Measurements from ENCODE around the gene CSNK1E.
A peak's percentile ranks its signal among the peaks of the same experiment; 100 is the strongest.

Gene CSNK1E

DNA sequence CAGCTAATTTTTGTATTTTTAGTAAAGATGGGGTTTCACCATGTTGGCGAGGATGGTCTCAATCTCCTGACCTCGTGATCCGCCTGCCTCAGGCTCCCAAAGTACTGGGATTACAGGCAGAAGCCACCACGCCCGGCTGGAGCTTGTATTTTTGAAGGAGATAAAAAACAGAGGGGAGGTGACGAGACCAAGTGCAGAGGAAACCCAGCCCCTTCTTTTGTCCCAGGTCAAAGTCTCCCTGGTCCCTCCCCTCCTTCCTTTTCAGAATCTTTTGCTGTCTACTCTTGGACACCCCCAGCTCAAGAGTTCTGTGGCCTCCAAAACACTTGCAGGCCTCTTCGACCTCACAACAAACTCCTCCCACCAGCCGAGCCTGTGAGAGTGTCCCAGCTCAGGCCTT, 32.2 kb downstream of the CSNK1E start:
- H3K27ac ChIP-seq, result no peak overlapping the region
- H3K9me3 ChIP-seq (ENCODE audit: control insufficient read depth, low read length), result no peaks in the 10 kb centered on the region
- H3K4me3 ChIP-seq (ENCODE audit: low read depth, low read length), result no peak overlapping the region
- H3K36me3 ChIP-seq (ENCODE audit: control insufficient read depth, insufficient read depth, low read length), result no peaks in the 10 kb centered on the region
- no peak overlapping the region for H3K9ac ChIP-seq
- H3K4me1 ChIP-seq, result no peaks in the 10 kb centered on the region
- H3K79me2 ChIP-seq, result no peaks in the 10 kb centered on the region
- H3K4me2 ChIP-seq (ENCODE audit: low read length), result no peak overlapping the region
- H2AFZ ChIP-seq, result no peak overlapping the region
- no peaks in the 10 kb centered on the region for H3K27me3 ChIP-seq (ENCODE audit: control insufficient read depth, insufficient read depth, low read length)
- TF ChIP-seq, protein P1, sequence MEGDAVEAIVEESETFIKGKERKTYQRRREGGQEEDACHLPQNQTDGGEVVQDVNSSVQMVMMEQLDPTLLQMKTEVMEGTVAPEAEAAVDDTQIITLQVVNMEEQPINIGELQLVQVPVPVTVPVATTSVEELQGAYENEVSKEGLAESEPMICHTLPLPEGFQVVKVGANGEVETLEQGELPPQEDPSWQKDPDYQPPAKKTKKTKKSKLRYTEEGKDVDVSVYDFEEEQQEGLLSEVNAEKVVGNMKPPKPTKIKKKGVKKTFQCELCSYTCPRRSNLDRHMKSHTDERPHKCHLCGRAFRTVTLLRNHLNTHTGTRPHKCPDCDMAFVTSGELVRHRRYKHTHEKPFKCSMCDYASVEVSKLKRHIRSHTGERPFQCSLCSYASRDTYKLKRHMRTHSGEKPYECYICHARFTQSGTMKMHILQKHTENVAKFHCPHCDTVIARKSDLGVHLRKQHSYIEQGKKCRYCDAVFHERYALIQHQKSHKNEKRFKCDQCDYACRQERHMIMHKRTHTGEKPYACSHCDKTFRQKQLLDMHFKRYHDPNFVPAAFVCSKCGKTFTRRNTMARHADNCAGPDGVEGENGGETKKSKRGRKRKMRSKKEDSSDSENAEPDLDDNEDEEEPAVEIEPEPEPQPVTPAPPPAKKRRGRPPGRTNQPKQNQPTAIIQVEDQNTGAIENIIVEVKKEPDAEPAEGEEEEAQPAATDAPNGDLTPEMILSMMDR (IDR thresholded peaks at IDR 0.05), result no peak

DNA sequence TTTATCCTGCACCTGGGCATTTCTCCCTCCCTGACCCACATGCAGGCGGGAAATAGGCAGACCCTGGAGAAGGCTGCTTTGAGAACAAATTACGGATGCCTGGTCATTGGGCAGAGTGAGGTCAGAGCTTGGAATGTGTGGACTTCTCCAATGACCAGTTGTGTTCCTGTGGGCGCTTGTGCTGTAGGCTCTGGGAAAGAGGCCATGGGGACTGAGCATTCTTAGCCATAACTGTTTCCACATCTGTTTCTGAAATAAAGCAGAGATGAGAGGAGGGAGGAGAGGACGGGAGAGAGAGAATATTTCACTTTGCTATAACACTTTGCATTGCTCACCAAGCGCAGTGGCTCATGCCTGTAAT, 33.2 kb downstream of the CSNK1E start:
- no peak overlapping the region for H3K27ac ChIP-seq

DNA sequence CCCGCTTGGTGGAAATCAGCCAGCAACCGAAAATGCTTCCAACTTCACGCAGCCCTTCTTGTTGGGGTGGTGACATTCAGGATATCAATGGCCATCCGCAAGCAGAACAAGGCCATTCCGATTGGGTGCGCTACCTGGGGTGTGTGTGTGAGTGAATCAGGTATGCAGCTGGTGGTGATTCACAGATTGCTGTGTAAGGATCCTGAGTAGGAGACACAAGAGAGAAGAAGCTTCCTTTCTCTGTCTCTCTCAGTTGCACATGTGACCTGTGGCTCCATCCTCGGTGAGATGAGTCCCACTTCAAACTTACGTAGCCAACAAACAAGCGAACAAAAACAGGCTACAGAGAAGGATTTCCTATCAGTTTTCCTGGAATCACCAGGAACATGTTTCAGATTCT, 34.8 kb downstream of the CSNK1E start:
- Histone ChIP-seq H3K9ac (no peak overlapping the region), H3K4me2 (ENCODE audit: low read length) (no peak overlapping the region), H3K4me3 (ENCODE audit: low read depth, low read length) (no peak overlapping the region), H3K27ac (no peak overlapping the region), H3K9me3 (ENCODE audit: control insufficient read depth, low read length) (no peaks in the 10 kb centered on the region), H2AFZ (no peak overlapping the region), H3K36me3 (ENCODE audit: control insufficient read depth, insufficient read depth, low read length) (no peaks in the 10 kb centered on the region), H3K27me3 (ENCODE audit: control insufficient read depth, insufficient read depth, low read length) (no peaks in the 10 kb centered on the region), H3K79me2 (no peaks in the 10 kb centered on the region), H3K4me1 (no peaks in the 10 kb centered on the region)
- TF ChIP-seq, protein P1 (IDR thresholded peaks at IDR 0.05), result no peak

More for the DNA sequence above, 33.2 kb downstream of the CSNK1E start:
- no peaks in the 10 kb centered on the region for H3K36me3 ChIP-seq (ENCODE audit: control insufficient read depth, insufficient read depth, low read length)
- H3K4me3 ChIP-seq (ENCODE audit: low read depth, low read length), result no peak overlapping the region
- H3K9me3 ChIP-seq (ENCODE audit: control insufficient read depth, low read length), result no peaks in the 10 kb centered on the region
- no peak overlapping the region for H3K9ac ChIP-seq
- TF ChIP-seq, protein P1 (IDR thresholded peaks at IDR 0.05), result no peak
- no peak overlapping the region for H2AFZ ChIP-seq
- H3K4me1 ChIP-seq, result no peaks in the 10 kb centered on the region
- no peaks in the 10 kb centered on the region for H3K27me3 ChIP-seq (ENCODE audit: control insufficient read depth, insufficient read depth, low read length)
- no peaks in the 10 kb centered on the region for H3K79me2 ChIP-seq
- no peak overlapping the region for H3K4me2 ChIP-seq (ENCODE audit: low read length)

DNA sequence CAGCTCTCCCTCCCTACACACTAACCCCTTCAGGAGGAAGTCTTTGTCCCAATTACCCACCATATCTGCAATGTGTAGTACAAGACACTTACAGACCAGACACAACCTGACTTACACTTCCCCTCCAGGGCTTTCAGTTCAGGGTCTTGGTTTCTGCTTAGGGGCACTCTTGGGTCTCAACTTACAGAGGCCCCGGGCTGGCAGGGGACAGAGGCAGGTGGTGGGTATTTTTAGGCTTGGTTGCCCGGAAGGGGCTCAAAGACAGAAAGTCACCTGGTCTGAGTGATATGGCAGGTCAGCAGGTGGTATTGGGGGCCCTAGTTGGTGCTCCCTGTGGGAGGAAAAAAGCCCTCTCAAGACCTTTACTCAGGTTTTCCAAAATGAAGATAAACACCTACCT, 41.1 kb downstream of the CSNK1E start:
- no peaks in the 10 kb centered on the region for H3K27me3 ChIP-seq (ENCODE audit: control insufficient read depth, insufficient read depth, low read length)
- no peak overlapping the region for H2AFZ ChIP-seq
- H3K9me3 ChIP-seq (ENCODE audit: control insufficient read depth, low read length), result no peaks in the 10 kb centered on the region
- no peak overlapping the region for H3K4me3 ChIP-seq (ENCODE audit: low read depth, low read length)
- H3K79me2 ChIP-seq, result peaks cover 11% of the 10 kb centered on the region
- peaks cover 5% of the 10 kb centered on the region for H3K4me1 ChIP-seq
- H3K4me2 ChIP-seq (ENCODE audit: low read length), result no peak overlapping the region
- TF ChIP-seq, protein P1 (IDR thresholded peaks at IDR 0.05), result no peak
- no peaks in the 10 kb centered on the region for H3K36me3 ChIP-seq (ENCODE audit: control insufficient read depth, insufficient read depth, low read length)
- H3K27ac ChIP-seq, result no peak overlapping the region
- no peak overlapping the region for H3K9ac ChIP-seq

DNA sequence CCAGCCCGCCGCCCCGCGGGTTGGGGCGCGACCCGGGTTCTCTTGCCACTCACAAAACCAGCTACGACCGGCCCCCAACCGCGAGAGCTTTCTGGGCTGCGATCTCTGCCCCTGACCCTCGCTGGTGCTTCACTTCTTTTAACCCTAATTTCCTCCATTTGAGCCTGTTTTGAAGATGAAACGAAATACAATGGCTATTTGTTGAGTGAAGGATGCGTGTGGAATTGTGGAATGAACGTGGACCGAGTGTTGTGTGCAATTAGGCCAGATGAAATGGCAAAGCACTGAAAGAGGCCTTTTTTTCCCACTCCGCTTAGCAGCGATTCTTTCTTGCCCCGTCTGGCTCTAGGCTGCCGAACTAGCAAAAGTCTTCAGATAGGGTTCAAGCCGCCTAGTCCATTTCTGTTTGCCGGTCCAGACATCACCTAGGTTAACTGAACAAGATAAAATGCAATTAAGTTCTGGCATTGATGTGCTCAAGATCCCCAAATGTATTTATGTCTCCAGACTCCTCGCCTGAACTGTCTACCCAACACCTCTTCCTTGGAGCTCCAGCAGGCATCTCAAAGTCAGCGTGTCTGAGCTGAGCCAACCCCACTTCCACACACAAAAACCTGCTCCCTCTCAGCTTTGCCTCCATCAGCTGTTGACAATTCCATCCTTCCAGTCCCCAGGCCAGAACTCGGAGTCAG, 44.0 kb downstream of the CSNK1E start:
- Histone ChIP-seq H3K79me2 (peaks cover 14% of the 10 kb centered on the region), H3K4me2 (ENCODE audit: low read length) (peak overlapping the region; percentile 82), H3K9ac (peak overlapping the region; percentile 67), H3K4me1 (peaks cover 5% of the 10 kb centered on the region), H3K27ac (peak overlapping the region; percentile 82), H3K27me3 (ENCODE audit: control insufficient read depth, insufficient read depth, low read length) (no peaks in the 10 kb centered on the region), H3K9me3 (ENCODE audit: control insufficient read depth, low read length) (no peaks in the 10 kb centered on the region), H2AFZ (peak overlapping the region; percentile 97), H3K36me3 (ENCODE audit: control insufficient read depth, insufficient read depth, low read length) (no peaks in the 10 kb centered on the region), H3K4me3 (ENCODE audit: low read depth, low read length) (peak overlapping the region; percentile 79)
- TF ChIP-seq, protein P1 (IDR thresholded peaks at IDR 0.05), result no peak
